GM21723 (cell line): ENCODE results near the gene TOMM6.
"Not testable (repeated sequence)": the region's sequence is repeated elsewhere in the genome, so short reads cannot be mapped to it uniquely, and the experiment has no call there.

Experiments used
- ATAC-seq: cut with Tn5 transposase; IDR thresholded peaks from one replicate; pipeline ENCODE4 v1.9.1; 2021; ENCODE audit warnings: mild to moderate bottlenecking, moderate library complexity; ENCODE audit not compliant: unreplicated experiment

The TOMM6 gene

DNA sequence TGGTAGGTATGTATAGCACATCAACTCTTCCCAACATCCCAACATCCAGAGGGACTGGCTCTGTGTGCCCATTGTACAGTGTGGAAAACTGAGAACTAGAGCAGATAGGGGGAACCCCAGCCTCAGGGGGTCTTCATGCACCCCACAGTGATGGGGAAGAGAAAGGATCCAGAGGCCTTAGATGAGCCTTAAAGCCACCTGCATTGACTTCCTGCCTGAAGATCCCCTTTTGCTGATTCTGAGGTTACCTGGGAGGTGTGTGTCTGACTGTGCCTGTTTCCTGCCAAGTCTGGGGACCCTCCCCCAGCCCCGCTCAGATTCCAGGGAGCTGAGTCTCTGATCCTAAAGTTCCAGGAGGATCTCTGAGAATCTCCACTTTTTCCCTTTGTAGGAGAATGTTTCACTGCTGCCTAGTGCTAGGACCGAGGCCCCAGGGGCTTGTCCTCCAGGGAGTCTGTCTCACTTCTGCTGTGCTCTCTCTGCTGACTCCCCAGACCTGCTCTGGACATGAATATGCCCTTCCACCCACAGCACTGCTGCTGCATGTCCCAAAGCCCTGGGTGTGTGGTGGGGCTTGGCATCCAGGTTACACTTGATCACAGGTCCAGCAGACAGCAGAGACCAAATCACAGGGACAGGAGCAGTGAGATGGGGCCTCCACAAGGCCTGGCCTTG lies 27.5 kb upstream of the TOMM6 start:
- no peak for ATAC-seq

DNA sequence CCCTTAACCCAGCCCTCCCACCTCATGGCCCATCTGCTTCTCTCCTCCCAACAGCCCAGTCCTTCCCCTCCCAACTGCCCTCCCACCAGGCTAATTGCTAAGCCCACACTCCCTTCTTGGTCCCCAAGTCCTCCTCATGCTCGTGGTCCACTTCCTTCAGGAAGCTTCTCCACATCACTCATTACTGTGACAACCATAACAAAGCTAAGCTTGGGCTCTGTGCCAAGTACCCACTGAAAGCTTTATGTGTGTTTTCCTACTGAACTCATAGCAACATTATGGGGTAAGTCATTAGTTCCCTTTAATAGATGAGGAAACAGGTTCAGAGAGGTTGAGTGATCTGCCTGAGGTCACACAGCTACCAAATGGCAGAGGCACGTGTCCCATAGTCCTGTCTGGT lies 24.0 kb upstream of the TOMM6 start:
- no peak for ATAC-seq

GRCh38 chr6:41766043-41766664 lies 21.3 kb upstream of the TOMM6 start:
- ATAC-seq, result not testable (repeated sequence)

- ATAC-seq, result no peak
Observed at GRCh38 chr6:41767112-41767833, 20.2 kb upstream of the TOMM6 start.

- no peak for ATAC-seq
Observed at GRCh38 chr6:41768545-41769308, 18.8 kb upstream of the TOMM6 start.

- no peak for ATAC-seq
Observed at GRCh38 chr6:41769376-41769775, 18.1 kb upstream of the TOMM6 start.

DNA sequence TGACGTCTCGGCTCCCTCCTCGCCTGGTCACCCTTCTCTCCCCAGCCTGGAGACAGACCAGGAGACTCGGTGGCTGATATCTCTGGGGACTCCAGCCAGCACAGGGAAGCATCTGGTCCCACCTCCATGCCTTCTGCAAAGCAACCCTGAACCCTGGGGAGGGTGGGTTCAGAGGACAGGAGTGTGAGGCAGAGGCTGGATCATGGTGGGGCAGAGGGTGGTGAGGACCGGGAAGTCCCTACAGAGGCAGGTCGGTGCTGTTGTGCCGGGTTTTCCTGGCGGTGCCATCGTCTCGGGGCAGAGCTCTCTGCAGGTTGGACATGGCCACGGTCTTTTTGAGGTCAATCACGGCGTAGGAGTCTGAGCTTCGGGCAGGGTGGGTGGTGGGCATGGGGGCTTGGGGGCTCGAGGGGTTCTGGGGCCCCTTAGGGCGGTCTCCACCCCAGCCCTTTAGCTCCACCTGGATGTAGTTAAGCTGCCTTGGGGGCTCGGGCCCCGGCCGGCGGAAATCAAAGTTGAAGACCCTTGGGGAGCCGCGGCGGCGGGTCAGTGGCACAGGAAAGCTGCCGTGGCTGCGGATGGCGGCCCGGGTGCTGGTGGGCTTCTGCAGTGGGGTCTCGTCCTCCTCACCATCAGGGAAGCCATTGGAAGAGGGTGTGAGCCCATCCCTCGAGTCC lies 17.0 kb upstream of the TOMM6 start:
- no peak for ATAC-seq

DNA sequence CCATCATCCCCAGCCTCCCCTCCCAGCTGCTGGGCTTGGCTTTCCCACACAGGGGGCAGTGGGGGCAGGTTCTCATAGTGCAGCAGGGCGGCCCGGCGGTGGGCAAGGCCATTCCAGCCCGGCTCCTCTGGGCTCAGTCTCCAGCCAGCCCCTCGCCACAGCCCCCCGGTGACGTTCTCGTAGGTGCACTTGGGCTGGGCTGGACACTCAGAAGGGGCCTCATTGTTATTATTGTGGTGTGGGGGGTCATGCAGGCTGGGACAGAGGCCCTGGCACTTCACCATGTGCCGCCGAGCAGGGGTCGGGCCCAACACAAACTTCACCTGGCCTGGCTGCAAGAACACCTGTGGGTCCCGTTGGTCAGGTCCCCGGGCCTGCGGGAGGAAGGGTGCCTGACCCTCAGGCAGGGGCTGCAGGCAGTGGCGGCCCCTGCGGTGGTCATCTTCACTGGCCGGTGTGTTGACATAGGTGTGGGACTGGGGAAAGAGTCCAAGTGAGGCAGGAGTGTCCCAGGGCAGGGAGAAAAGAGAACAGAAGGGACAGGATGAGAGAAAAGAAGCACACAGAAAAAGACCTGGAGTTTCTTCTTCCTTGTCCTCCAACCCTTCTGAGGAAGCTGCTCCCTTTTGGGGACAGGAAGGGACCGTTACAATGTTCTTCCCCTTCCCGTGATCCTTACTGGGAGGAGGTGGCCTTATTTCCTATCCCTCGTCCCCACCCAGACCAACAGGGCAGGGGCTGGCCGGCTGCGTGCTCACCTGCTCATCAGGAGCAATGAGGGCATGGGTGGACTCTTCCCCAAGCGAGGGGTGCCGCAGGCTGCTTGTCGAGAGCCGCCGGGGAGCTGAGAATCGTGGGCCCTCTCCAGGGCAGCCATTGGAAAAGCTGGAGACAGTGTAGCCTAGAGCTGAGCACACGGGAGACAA lies 16.2 kb upstream of the TOMM6 start:
- ATAC-seq, result no peak

DNA sequence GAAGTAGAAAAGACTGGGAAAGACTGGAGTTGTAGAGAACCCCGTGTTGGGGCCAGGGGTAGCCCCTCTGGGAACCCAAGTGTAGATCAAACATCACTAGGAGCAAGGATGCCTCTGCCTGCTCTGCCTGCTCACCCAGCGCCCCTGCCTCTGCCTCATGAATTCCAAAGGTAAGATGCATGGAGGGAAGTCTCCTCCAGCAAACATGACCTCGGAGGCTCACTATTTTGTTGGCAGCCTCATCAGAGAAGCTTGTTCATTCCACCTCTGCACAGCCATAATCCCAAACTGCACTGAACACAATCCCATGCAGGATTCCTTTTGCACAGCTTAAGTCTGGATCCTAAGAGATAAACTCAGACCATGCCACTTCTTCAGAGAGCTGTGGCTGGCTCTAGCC lies 12.7 kb upstream of the TOMM6 start:
- no peak for ATAC-seq

GRCh38 chr6:41775293-41775882 lies 12.1 kb upstream of the TOMM6 start:
- ATAC-seq, result no peak

GRCh38 chr6:41777551-41778285 lies 9.8 kb upstream of the TOMM6 start:
- no peak for ATAC-seq

GRCh38 chr6:41778895-41779294 lies 8.6 kb upstream of the TOMM6 start:
- no peak for ATAC-seq

DNA sequence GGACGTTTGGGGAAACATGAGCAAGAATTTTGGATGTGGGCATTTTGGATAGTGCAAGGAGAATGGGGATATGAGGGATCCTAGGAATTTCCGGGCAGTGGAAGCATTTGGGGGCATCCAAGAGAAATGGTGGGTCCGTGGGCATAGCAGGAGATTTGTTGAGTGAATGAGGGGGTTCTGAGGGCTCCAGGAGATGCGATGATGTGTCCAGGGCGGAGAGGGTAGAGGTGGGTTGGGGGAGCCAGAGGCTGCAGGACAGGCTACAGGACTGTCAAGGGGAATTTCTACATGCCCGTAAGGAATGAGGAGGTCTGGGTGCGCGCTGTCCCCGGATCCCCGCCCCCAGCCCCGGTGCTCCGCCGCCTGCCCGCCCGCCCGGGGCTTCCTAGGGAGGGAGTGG lies 8.2 kb upstream of the TOMM6 start:
- peak; percentile 10 for ATAC-seq

- ATAC-seq, result peak; percentile 93
Observed at GRCh38 chr6:41779788-41780550, 7.5 kb upstream of the TOMM6 start, which contains the start of gene FRS3. FRS3 (minus strand) TSS chr6:41779900; CDS start chr6:41776987, 2,913 bp downstream.

GRCh38 chr6:41780551-41781365 lies 6.7 kb upstream of the TOMM6 start, which contains the start of gene PRICKLE4:
PRICKLE4 (plus strand) TSS chr6:41780782; CDS start chr6:41783474, 2,692 bp downstream.
- peak; percentile 21 for ATAC-seq

DNA sequence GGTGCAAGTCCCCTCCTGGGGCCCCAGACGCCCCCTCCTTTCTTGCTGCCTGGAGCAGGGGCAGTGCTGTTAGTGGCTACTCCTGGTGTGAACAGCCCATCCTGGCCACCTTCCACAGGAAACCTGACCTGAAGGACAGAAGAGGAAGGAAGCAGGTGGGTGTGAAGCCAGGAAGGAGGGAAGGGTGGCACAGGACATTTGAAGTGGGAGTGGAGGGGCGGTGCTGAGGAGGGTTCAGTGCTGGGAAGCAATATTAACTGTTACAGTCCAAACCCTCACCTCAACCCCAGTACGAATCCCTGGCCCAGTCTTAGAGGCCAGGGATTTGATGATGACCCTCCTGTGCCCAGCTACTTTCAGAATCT lies 6.1 kb upstream of the TOMM6 start:
- ATAC-seq, result no peak
